ENCODE results near the gene SKAP1. TPM values are rescaled to one million over a fixed set of nuclear protein-coding genes. Genes with fewer than 3 reads are reported as not detected.

Gene SKAP1
- total RNA-seq, 2 experiments from 2014 or later = 1.2 TPM; not detected in 1

DNA sequence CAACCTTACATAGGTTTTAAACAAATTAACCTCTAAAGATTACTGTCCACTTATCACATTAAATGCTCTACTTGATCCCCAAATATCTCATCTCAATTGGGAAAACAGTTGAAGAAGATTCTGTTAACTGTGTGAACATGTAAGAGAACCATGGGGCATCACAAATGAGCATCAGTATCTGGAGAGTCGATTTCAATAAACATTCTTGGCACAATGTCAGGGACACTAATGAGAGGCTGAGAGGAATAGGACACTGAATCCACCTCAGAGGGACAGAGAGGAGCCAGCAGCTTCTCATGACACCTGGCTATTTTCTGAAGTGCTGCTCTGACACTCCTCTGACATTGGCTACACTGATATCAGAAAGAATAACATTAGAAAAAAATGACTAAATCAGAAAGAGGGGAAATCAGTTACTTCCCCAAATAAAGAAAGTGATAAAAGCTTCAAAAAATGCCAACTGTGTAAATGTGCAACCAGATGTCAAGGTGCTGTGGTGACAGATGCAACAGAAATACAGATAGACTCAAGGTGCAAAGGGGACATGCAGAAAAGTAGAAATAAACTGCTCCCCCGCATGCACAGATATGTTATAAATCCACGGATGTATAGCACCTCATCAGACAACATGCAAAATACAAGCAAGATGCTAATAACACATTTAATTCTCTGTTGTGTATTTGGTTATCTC, 255.0 kb downstream of the SKAP1 start:
- no peaks in the 10 kb centered on the region for H3K9me2 ChIP-seq (ENCODE audit: insufficient read depth, low read length)
- intact Hi-C loops (cut with micrococcal nuclease; ENCODE audit: unreplicated experiment) = no loop called here
- ChIA-PET POLR2A (interaction anchor here (0.6 to 1.7 kb wide), 2 partner anchors 10 to 795 kb away, joined by 3 read pairs; no protein-coding TSS in a partner anchor), CTCF (ENCODE audit: unreplicated experiment) (no interaction called here)
- no peak overlapping the region for H3K27ac ChIP-seq (ENCODE audit: low read depth, low read length, poor library complexity, severe bottlenecking)
- no peak for TF ChIP-seq EZH2phosphoT487 (IDR thresholded peaks at IDR 0.05; ENCODE audit: borderline replicate concordance, low read depth, low read length)
- TF ChIP-seq, protein P1, sequence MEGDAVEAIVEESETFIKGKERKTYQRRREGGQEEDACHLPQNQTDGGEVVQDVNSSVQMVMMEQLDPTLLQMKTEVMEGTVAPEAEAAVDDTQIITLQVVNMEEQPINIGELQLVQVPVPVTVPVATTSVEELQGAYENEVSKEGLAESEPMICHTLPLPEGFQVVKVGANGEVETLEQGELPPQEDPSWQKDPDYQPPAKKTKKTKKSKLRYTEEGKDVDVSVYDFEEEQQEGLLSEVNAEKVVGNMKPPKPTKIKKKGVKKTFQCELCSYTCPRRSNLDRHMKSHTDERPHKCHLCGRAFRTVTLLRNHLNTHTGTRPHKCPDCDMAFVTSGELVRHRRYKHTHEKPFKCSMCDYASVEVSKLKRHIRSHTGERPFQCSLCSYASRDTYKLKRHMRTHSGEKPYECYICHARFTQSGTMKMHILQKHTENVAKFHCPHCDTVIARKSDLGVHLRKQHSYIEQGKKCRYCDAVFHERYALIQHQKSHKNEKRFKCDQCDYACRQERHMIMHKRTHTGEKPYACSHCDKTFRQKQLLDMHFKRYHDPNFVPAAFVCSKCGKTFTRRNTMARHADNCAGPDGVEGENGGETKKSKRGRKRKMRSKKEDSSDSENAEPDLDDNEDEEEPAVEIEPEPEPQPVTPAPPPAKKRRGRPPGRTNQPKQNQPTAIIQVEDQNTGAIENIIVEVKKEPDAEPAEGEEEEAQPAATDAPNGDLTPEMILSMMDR (conservative IDR thresholded peaks at IDR 0.05; ENCODE audit: low read length) = no peak
- no peaks in the 10 kb centered on the region for H3K9me3 ChIP-seq (ENCODE audit: low read length)
- no peak overlapping the region for H2AFZ ChIP-seq (ENCODE audit: low read length)
- no TSS peak for BruUV-seq (replicated peaks)
- no peak overlapping the region for H3K4me3 ChIP-seq (ENCODE audit: low read depth, low read length, poor library complexity, severe bottlenecking)
- DNase-seq (ENCODE audit: low spot score) = no peak
- H3K79me2 ChIP-seq (ENCODE audit: insufficient read depth, low read depth, low read length) = no peaks in the 10 kb centered on the region
- no peaks in the 10 kb centered on the region for H4K20me1 ChIP-seq (ENCODE audit: insufficient read depth, low read length)
- H3K36me3 ChIP-seq (ENCODE audit: insufficient read depth, low read length) = no peaks in the 10 kb centered on the region
- H3K4me1 ChIP-seq (ENCODE audit: insufficient read depth, low read length, poor library complexity, severe bottlenecking) = no peaks in the 10 kb centered on the region
- no peak overlapping the region for H3K4me2 ChIP-seq (ENCODE audit: low read length)

DNA sequence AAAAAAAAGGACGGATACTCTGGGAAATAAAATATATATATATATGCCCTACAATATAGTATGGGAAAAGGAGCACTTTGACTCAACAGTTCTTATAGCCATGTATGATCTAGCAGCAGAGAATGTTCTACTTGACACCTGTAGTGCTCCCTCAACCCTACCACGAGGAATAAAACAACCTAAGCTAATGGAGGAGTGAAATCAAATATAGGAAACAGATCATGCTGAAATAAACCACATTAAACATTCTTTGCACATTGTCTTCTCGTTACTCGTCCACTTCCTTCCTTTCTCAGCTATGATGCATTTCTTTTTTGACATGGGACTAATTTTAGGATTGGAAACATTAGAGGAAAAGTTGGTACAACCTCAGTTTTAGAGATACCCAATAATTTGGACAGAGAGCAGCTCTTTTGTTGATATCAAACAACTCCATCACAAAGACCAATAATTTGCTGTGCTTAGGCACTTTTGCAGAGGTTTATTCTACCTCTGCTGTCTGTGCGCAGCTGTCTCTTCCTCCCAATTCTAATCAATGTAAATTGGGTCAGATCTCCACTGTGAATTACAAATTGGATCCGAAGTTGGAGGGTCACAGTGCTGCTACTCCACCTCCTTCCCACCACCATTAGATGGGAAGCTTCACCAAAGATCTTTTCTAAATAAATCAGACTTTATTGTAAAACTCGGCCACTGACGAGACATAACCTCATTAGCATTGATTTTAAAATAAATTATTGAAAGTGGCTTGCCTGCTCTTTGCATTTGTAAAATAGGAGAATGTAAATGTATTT, 256.6 kb downstream of the SKAP1 start:
- no peak for DNase-seq (ENCODE audit: low spot score)
- intact Hi-C loops (cut with micrococcal nuclease; ENCODE audit: unreplicated experiment) = no loop called here
- Histone ChIP-seq H3K4me2 (ENCODE audit: low read length) (no peak overlapping the region), H3K27ac (ENCODE audit: low read depth, low read length, poor library complexity, severe bottlenecking) (no peak overlapping the region), H3K9me2 (ENCODE audit: insufficient read depth, low read length) (no peaks in the 10 kb centered on the region), H2AFZ (ENCODE audit: low read length) (no peak overlapping the region), H3K9me3 (ENCODE audit: low read length) (no peaks in the 10 kb centered on the region), H3K79me2 (ENCODE audit: insufficient read depth, low read depth, low read length) (no peaks in the 10 kb centered on the region), H3K4me1 (ENCODE audit: insufficient read depth, low read length, poor library complexity, severe bottlenecking) (no peaks in the 10 kb centered on the region), H3K4me3 (ENCODE audit: low read depth, low read length, poor library complexity, severe bottlenecking) (no peak overlapping the region), H4K20me1 (ENCODE audit: insufficient read depth, low read length) (no peaks in the 10 kb centered on the region), H3K36me3 (ENCODE audit: insufficient read depth, low read length) (no peaks in the 10 kb centered on the region)
- no peak for TF ChIP-seq EZH2phosphoT487 (IDR thresholded peaks at IDR 0.05; ENCODE audit: borderline replicate concordance, low read depth, low read length)
- TF ChIP-seq, protein P1 (conservative IDR thresholded peaks at IDR 0.05; ENCODE audit: low read length) = no peak
- POLR2A ChIA-PET = interaction anchor here (0.6 to 1.7 kb wide), 3 partner anchors 8 to 327 kb away, joined by 3 to 4 read pairs (median 3); no protein-coding TSS in a partner anchor
- BruUV-seq (replicated peaks) = no TSS peak
- CTCF ChIA-PET (ENCODE audit: unreplicated experiment) = no interaction called here

- no peaks in the 10 kb centered on the region for H3K4me1 ChIP-seq (ENCODE audit: insufficient read depth, low read length, poor library complexity, severe bottlenecking)
- no peaks in the 10 kb centered on the region for H4K20me1 ChIP-seq (ENCODE audit: insufficient read depth, low read length)
- H3K79me2 ChIP-seq (ENCODE audit: insufficient read depth, low read depth, low read length) = no peaks in the 10 kb centered on the region
- H3K9me3 ChIP-seq (ENCODE audit: low read length) = no peaks in the 10 kb centered on the region
- POLR2A ChIA-PET = no interaction called here
- H3K36me3 ChIP-seq (ENCODE audit: insufficient read depth, low read length) = no peaks in the 10 kb centered on the region
- H3K4me2 ChIP-seq (ENCODE audit: low read length) = no peak overlapping the region
- H3K4me3 ChIP-seq (ENCODE audit: low read depth, low read length, poor library complexity, severe bottlenecking) = no peak overlapping the region
- no peak overlapping the region for H3K27ac ChIP-seq (ENCODE audit: low read depth, low read length, poor library complexity, severe bottlenecking)
- intact Hi-C loops (cut with micrococcal nuclease; ENCODE audit: unreplicated experiment) = no loop called here
- no TSS peak for BruUV-seq (replicated peaks)
- CTCF ChIA-PET (ENCODE audit: unreplicated experiment) = no interaction called here
- TF ChIP-seq, protein P1 (conservative IDR thresholded peaks at IDR 0.05; ENCODE audit: low read length) = no peak
- no peak for TF ChIP-seq EZH2phosphoT487 (IDR thresholded peaks at IDR 0.05; ENCODE audit: borderline replicate concordance, low read depth, low read length)
- DNase-seq (ENCODE audit: low spot score) = no peak
- H2AFZ ChIP-seq (ENCODE audit: low read length) = no peak overlapping the region
- no peaks in the 10 kb centered on the region for H3K9me2 ChIP-seq (ENCODE audit: insufficient read depth, low read length)
Observed at GRCh38 chr17:48169926-48170325, 260.1 kb downstream of the SKAP1 start.

All from OCI-LY7 (cell line).